CD1c-positive myeloid dendritic cell (primary cell): ENCODE data around the gene ARMH1.
"Not testable (repeated sequence)": the region's sequence is repeated elsewhere in the genome, so short reads cannot be mapped to it uniquely, and the experiment has no call there.

Experiments
- DNase-seq: peaks from one replicate; pipeline ENCODE4 v3.0.0-alpha.2; 2016; ENCODE audit errors: extremely low spot score

ARMH1 gene

GRCh38 chr1:44694863-44695478 is 20.5 kb downstream of the ARMH1 start:
- no peak for DNase-seq

- DNase-seq: no peak
These were observed 21.2 kb downstream of the ARMH1 start for GRCh38 chr1:44695671-44696070.

GRCh38 chr1:44696101-44696500 is 21.6 kb downstream of the ARMH1 start:
- no peak for DNase-seq

- DNase-seq: peak; percentile 59
These were observed 22.4 kb downstream of the ARMH1 start for GRCh38 chr1:44696789-44697345.

GRCh38 chr1:44698138-44698537 is 23.6 kb downstream of the ARMH1 start:
- peak; percentile 65 for DNase-seq

- DNase-seq: not testable (repeated sequence)
These were observed 24.9 kb downstream of the ARMH1 start for GRCh38 chr1:44699375-44699774.

GRCh38 chr1:44700573-44700972 is 26.1 kb downstream of the ARMH1 start:
- DNase-seq: no peak

GRCh38 chr1:44701141-44701573 is 26.6 kb downstream of the ARMH1 start:
- no peak for DNase-seq

- DNase-seq: no peak
These were observed 31.0 kb downstream of the ARMH1 start for GRCh38 chr1:44705470-44705869.

- no peak for DNase-seq
These were observed 31.4 kb downstream of the ARMH1 start for GRCh38 chr1:44705938-44706337.

GRCh38 chr1:44707112-44707881 is 32.8 kb downstream of the ARMH1 start:
- DNase-seq: no peak

GRCh38 chr1:44707959-44708831 is 33.7 kb downstream of the ARMH1 start:
- DNase-seq: peak; percentile 90

- no peak for DNase-seq
These were observed 38.8 kb downstream of the ARMH1 start for GRCh38 chr1:44713321-44713781.

GRCh38 chr1:44714532-44714931 is 40.0 kb downstream of the ARMH1 start:
- no peak for DNase-seq

GRCh38 chr1:44714944-44715571 is 40.5 kb downstream of the ARMH1 start:
- peak; percentile 87 for DNase-seq

- DNase-seq: no peak
These were observed 42.6 kb downstream of the ARMH1 start for GRCh38 chr1:44717156-44717555.

GRCh38 chr1:44717653-44718052 is 43.1 kb downstream of the ARMH1 start:
- DNase-seq: no peak

- no peak for DNase-seq
These were observed 43.6 kb downstream of the ARMH1 start for GRCh38 chr1:44718091-44718490.

- no peak for DNase-seq
These were observed 44.8 kb downstream of the ARMH1 start for GRCh38 chr1:44719318-44719717.

GRCh38 chr1:44720281-44720680 is 45.8 kb downstream of the ARMH1 start:
- DNase-seq: peak; percentile 28
